ENCODE measurements around the gene CPZ.

DNA sequence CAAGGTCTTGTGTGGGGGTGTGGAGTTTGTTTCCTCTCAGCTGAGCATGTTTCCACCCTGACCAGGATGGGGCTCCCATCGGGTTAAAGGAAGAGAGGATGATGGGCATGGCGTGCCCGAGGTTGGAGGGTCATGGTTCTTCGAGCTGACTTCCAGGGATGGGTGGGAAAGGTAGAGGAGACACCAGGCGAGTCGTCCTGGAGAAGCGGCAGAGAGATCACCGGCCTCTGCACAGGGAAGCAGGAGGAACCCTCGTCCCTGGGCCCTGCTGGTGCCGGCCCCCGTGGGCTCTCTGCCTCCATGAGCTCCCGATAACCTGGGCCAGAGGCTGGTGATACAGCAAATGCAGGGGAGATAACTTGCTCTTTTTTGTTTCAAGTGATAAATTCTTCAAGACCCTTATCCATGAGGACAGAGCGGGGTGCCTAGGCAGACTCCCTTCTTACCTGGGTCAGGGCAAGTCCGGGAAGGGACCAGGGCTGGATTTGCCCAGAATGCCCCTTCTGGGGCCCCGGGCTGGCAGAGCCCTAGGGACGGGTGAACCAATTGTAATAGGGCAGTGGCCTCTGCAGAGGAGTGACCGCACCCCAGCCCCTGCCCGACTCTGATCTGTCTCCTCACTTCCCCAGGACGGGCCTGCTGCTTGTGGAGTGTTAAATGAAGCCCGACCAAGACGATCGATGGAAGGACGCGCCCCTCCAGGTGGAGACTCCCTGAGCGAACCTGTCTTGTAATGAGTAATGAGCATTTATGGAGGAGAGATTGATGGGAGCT lies 63.0 kb downstream of the CPZ start:
- TF ChIP-seq POLR2A (IDR thresholded peaks at IDR 0.05) (no peak), POLR2AphosphoS5 (IDR thresholded peaks at IDR 0.05) (no peak)
- TF ChIP-seq, protein P1, sequence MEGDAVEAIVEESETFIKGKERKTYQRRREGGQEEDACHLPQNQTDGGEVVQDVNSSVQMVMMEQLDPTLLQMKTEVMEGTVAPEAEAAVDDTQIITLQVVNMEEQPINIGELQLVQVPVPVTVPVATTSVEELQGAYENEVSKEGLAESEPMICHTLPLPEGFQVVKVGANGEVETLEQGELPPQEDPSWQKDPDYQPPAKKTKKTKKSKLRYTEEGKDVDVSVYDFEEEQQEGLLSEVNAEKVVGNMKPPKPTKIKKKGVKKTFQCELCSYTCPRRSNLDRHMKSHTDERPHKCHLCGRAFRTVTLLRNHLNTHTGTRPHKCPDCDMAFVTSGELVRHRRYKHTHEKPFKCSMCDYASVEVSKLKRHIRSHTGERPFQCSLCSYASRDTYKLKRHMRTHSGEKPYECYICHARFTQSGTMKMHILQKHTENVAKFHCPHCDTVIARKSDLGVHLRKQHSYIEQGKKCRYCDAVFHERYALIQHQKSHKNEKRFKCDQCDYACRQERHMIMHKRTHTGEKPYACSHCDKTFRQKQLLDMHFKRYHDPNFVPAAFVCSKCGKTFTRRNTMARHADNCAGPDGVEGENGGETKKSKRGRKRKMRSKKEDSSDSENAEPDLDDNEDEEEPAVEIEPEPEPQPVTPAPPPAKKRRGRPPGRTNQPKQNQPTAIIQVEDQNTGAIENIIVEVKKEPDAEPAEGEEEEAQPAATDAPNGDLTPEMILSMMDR (IDR thresholded peaks at IDR 0.05): no peak

Measured in breast epithelium (tissue), 3 donors.